T47D (cell line): ENCODE measurements around the gene TMED7.

Experiments used
- DNase-seq, 2 experiments: peaks; one replicate each; pipeline versions ENCODE4 v3.0.0 to v3.0.0-alpha.2; 2011 to 2012; ENCODE audit warnings: low read depth in 1 of 2, low spot score in 1 of 2
- JUND ChIP-seq: IDR thresholded peaks from 2 replicates; pipeline ENCODE4 v1.6.1; 2012; ENCODE audit warnings: low read depth
- in situ Hi-C: cut with HindIII; loops from 2 replicates; pipeline ENCODE4 v1.10.0; 2016; ENCODE audit warnings: low sequenced_read_pairs, low pct_unique_long_range_greater_than_20kb

Gene TMED7

GRCh38 chr5:115644046-115644445 is 18.2 kb upstream of the TMED7 start:
- DNase-seq = no peak
- in situ Hi-C loops = no loop called here
- no peak for TF ChIP-seq JUND

- TF ChIP-seq JUND = no peak
- in situ Hi-C loops = no loop called here
- no peak for DNase-seq
These were observed 16.1 kb upstream of the TMED7 start for GRCh38 chr5:115641948-115642347.

- DNase-seq = no peak
- in situ Hi-C loops = no loop called here
- TF ChIP-seq JUND = no peak
These were observed 14.4 kb upstream of the TMED7 start for GRCh38 chr5:115640274-115640673.

- DNase-seq = no peak
- no peak for TF ChIP-seq JUND
- in situ Hi-C loops = no loop called here
These were observed 13.5 kb upstream of the TMED7 start for GRCh38 chr5:115639377-115639776.

- no peak for DNase-seq
- in situ Hi-C loops = no loop called here
- TF ChIP-seq JUND = no peak
These were observed 11.7 kb upstream of the TMED7 start for GRCh38 chr5:115637507-115637906.

- DNase-seq = no peak
- in situ Hi-C loops = no loop called here
- no peak for TF ChIP-seq JUND
These were observed 10.2 kb upstream of the TMED7 start for GRCh38 chr5:115636008-115636407.

- TF ChIP-seq JUND = no peak
- in situ Hi-C loops = no loop called here
- DNase-seq = peak; percentile 70 to 87
These were observed 8.7 kb upstream of the TMED7 start for GRCh38 chr5:115634343-115635132.

- no peak for TF ChIP-seq JUND
- in situ Hi-C loops = no loop called here
These were observed 4.1 kb upstream of the TMED7 start for GRCh38 chr5:115629903-115630302.

GRCh38 chr5:115627295-115627865 is 1.5 kb upstream of the TMED7 start:
- TF ChIP-seq JUND = no peak
- in situ Hi-C loops = no loop called here
- DNase-seq = no peak

More at GRCh38 chr5:115629903-115630302, 4.1 kb upstream of the TMED7 start:
- DNase-seq = no peak

- DNase-seq = no peak
These were observed 598 bp upstream of the TMED7 start for GRCh38 chr5:115626445-115626823.

GRCh38 chr5:115624994-115625393 is 842 bp downstream of the TMED7 start:
- no peak for DNase-seq
- in situ Hi-C loops = no loop called here
- TF ChIP-seq JUND = no peak

More at GRCh38 chr5:115626445-115626823, 598 bp upstream of the TMED7 start:
- in situ Hi-C loops = no loop called here
- no peak for TF ChIP-seq JUND

GRCh38 chr5:115623658-115624057 is 2.2 kb downstream of the TMED7 start:
- in situ Hi-C loops = no loop called here
- no peak for DNase-seq
- no peak for TF ChIP-seq JUND

GRCh38 chr5:115621365-115621900 is 4.4 kb downstream of the TMED7 start:
- no peak for DNase-seq
- no peak for TF ChIP-seq JUND
- in situ Hi-C loops = no loop called here
